SK-N-SH treated with all-trans-retinoic acid at 6 μM for 48 hours (cell line): ENCODE data around the gene HAPLN3.

Experiments used
- ATAC-seq: fragments of 200-7000 bp; cut with Tn5 transposase; 3 replicates; pipeline ENCODE4 v1.9.1; 2020; ENCODE audit warnings: mild to moderate bottlenecking, moderate library complexity
- ARNTL ChIP-seq: fragments of 450-650 bp; formaldehyde crosslinking; IDR thresholded peaks from 2 replicates; pipeline ENCODE4 v1.5.0; 2020; ENCODE audit warnings: low read depth, mild to moderate bottlenecking, moderate library complexity, borderline replicate concordance
- BACH2 ChIP-seq: fragments of 250-450 bp; sonication (Bioruptor Pico); IDR thresholded peaks from 2 replicates; pipeline ENCODE4 v1.9.0; 2021; ENCODE audit warnings: mild to moderate bottlenecking, borderline replicate concordance
- CSDC2 ChIP-seq: fragments of 250-450 bp; sonication (Bioruptor Pico); IDR thresholded peaks from 2 replicates; pipeline ENCODE4 v1.5.0; 2020; ENCODE audit warnings: mild to moderate bottlenecking, moderate library complexity
- ESRRG ChIP-seq: fragments of 250-450 bp; sonication (Bioruptor Pico); IDR thresholded peaks from 2 replicates; pipeline ENCODE4 v1.6.1; 2021; ENCODE audit warnings: mild to moderate bottlenecking
- GLIS3 ChIP-seq: fragments of 250-450 bp; sonication (Bioruptor Pico); IDR thresholded peaks from 2 replicates; pipeline ENCODE4 v1.5.0; 2020; ENCODE audit warnings: mild to moderate bottlenecking, moderate library complexity
- OSR1 ChIP-seq: fragments of 250-450 bp; sonication (Bioruptor Pico); IDR thresholded peaks from 2 replicates; pipeline ENCODE4 v1.8.0; 2022; ENCODE audit warnings: moderate library complexity, mild to moderate bottlenecking, inconsistent platforms
- PPARA ChIP-seq: fragments of 250-450 bp; sonication (Bioruptor Pico); IDR thresholded peaks from 2 replicates; pipeline ENCODE4 v1.5.0; 2020; ENCODE audit warnings: mild to moderate bottlenecking, borderline replicate concordance
- RARB ChIP-seq: fragments of 250-450 bp; sonication (Bioruptor Pico); IDR thresholded peaks from 2 replicates; pipeline ENCODE4 v1.8.0; 2021; ENCODE audit warnings: mild to moderate bottlenecking, moderate library complexity
- SNAI2 ChIP-seq: fragments of 250-450 bp; sonication (Bioruptor Pico); IDR thresholded peaks from 2 replicates; pipeline ENCODE4 v1.5.0; 2020; ENCODE audit warnings: mild to moderate bottlenecking, moderate library complexity
- TCF4 ChIP-seq: fragments of 250-450 bp; sonication (Bioruptor Pico); IDR thresholded peaks from 2 replicates; pipeline ENCODE4 v1.8.0; 2021; ENCODE audit warnings: mild to moderate bottlenecking, moderate library complexity, borderline replicate concordance
- TOX ChIP-seq: fragments of 250-450 bp; sonication (Bioruptor Pico); IDR thresholded peaks from 2 replicates; pipeline ENCODE4 v1.8.0; 2021; ENCODE audit warnings: mild to moderate bottlenecking, moderate library complexity, borderline replicate concordance
- ZC3H10 ChIP-seq: fragments of 250-450 bp; sonication (Bioruptor Pico); IDR thresholded peaks from 2 replicates; pipeline ENCODE4 v1.5.1; 2021; ENCODE audit warnings: mild to moderate bottlenecking, moderate library complexity
- ZFP30 ChIP-seq: fragments of 450-650 bp; formaldehyde crosslinking; IDR thresholded peaks from 2 replicates; pipeline ENCODE4 v1.5.0; 2022; ENCODE audit warnings: mild to moderate bottlenecking, moderate library complexity
- ZNF565 ChIP-seq: fragments of 450-650 bp; formaldehyde crosslinking; conservative IDR thresholded peaks from 2 replicates; pipeline ENCODE4 v1.5.0; 2020; ENCODE audit warnings: low read depth, mild to moderate bottlenecking, moderate library complexity
- ZNF70 ChIP-seq: fragments of 450-650 bp; formaldehyde crosslinking; IDR thresholded peaks from 2 replicates; pipeline ENCODE4 v1.5.0; 2020; ENCODE audit warnings: mild to moderate bottlenecking, moderate library complexity
- TF ChIP-seq, protein P1 (sequence below): fragments of 250-450 bp; sonication (Bioruptor Pico); IDR thresholded peaks from 2 replicates; pipeline ENCODE4 v1.5.0; 2020; ENCODE audit warnings: mild to moderate bottlenecking, moderate library complexity
- TF ChIP-seq, protein P2 (sequence below): fragments of 250-450 bp; sonication (Bioruptor Pico); IDR thresholded peaks from 2 replicates; pipeline ENCODE4 v1.5.1; 2020; ENCODE audit warnings: low read depth, mild to moderate bottlenecking, moderate library complexity
- TF ChIP-seq, protein P3 (sequence below): fragments of 250-450 bp; sonication (Bioruptor Pico); IDR thresholded peaks from 2 replicates; pipeline ENCODE4 v1.8.0; 2020; ENCODE audit warnings: mild to moderate bottlenecking, moderate library complexity, borderline replicate concordance

Gene HAPLN3

DNA sequence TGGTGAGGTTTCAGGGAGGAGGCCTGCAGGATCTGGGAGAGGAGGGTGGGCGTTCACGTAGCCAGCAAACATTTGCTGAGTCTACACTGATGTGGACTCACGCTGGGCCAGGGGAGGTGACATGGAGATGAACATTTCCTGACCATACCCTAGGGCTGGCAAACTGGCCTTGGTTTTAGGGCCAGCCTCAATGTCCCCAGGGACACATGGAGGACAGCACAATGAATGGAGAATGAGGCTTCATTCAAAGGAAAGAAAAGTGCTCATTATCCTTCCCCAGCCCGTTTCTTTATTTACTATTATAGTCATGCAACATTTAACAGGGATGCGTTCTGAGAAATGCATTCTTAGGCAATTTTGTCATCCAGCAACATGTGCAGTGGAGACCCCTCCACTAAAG, 65.3 kb downstream of the HAPLN3 start:
- TF ChIP-seq TCF4 (no peak), RARB (CRISPR knock-in tag) (no peak), SNAI2 (CRISPR knock-in tag) (no peak), ZNF70 (CRISPR knock-in tag) (no peak), ARNTL (CRISPR knock-in tag) (no peak), PPARA (CRISPR knock-in tag) (no peak)
- TF ChIP-seq, protein P1, sequence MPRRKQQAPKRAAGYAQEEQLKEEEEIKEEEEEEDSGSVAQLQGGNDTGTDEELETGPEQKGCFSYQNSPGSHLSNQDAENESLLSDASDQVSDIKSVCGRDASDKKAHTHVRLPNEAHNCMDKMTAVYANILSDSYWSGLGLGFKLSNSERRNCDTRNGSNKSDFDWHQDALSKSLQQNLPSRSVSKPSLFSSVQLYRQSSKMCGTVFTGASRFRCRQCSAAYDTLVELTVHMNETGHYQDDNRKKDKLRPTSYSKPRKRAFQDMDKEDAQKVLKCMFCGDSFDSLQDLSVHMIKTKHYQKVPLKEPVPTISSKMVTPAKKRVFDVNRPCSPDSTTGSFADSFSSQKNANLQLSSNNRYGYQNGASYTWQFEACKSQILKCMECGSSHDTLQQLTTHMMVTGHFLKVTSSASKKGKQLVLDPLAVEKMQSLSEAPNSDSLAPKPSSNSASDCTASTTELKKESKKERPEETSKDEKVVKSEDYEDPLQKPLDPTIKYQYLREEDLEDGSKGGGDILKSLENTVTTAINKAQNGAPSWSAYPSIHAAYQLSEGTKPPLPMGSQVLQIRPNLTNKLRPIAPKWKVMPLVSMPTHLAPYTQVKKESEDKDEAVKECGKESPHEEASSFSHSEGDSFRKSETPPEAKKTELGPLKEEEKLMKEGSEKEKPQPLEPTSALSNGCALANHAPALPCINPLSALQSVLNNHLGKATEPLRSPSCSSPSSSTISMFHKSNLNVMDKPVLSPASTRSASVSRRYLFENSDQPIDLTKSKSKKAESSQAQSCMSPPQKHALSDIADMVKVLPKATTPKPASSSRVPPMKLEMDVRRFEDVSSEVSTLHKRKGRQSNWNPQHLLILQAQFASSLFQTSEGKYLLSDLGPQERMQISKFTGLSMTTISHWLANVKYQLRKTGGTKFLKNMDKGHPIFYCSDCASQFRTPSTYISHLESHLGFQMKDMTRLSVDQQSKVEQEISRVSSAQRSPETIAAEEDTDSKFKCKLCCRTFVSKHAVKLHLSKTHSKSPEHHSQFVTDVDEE (CRISPR knock-in tag) = no peak

DNA sequence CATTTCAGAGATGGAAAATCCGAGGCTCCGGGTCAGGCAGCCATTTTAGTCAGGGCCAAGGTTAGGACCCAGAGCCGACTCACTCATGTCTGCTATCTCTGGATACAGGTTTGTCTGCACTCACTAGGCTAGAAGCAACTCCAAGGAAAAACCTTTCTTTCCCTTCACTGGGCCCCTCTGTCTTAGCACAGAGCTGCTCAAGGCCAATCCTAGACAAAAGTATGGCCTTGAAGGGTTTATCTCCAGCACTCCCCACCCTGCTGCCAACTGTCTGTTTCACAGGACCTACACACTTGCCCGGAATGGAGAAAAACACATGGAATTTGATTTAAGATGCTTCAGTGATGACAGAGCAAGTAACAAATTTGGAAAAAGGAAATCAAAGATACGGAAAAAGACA, 66.6 kb downstream of the HAPLN3 start:
- no peak for TF ChIP-seq ZNF70 (CRISPR knock-in tag)
- no peak for TF ChIP-seq ZFP30 (CRISPR knock-in tag)
- no peak for TF ChIP-seq TCF4
- TF ChIP-seq TOX = no peak
- TF ChIP-seq ZC3H10 (CRISPR knock-in tag) = no peak
- no peak for TF ChIP-seq BACH2
- TF ChIP-seq, protein P2, sequence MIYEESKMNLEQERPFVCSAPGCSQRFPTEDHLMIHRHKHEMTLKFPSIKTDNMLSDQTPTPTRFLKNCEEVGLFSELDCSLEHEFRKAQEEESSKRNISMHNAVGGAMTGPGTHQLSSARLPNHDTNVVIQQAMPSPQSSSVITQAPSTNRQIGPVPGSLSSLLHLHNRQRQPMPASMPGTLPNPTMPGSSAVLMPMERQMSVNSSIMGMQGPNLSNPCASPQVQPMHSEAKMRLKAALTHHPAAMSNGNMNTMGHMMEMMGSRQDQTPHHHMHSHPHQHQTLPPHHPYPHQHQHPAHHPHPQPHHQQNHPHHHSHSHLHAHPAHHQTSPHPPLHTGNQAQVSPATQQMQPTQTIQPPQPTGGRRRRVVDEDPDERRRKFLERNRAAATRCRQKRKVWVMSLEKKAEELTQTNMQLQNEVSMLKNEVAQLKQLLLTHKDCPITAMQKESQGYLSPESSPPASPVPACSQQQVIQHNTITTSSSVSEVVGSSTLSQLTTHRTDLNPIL (CRISPR knock-in tag) = no peak
- no peak for TF ChIP-seq OSR1 (CRISPR knock-in tag)
- no peak for TF ChIP-seq RARB (CRISPR knock-in tag)
- TF ChIP-seq, protein P1 (CRISPR knock-in tag) = no peak
- TF ChIP-seq GLIS3 = no peak
- TF ChIP-seq, protein P3, sequence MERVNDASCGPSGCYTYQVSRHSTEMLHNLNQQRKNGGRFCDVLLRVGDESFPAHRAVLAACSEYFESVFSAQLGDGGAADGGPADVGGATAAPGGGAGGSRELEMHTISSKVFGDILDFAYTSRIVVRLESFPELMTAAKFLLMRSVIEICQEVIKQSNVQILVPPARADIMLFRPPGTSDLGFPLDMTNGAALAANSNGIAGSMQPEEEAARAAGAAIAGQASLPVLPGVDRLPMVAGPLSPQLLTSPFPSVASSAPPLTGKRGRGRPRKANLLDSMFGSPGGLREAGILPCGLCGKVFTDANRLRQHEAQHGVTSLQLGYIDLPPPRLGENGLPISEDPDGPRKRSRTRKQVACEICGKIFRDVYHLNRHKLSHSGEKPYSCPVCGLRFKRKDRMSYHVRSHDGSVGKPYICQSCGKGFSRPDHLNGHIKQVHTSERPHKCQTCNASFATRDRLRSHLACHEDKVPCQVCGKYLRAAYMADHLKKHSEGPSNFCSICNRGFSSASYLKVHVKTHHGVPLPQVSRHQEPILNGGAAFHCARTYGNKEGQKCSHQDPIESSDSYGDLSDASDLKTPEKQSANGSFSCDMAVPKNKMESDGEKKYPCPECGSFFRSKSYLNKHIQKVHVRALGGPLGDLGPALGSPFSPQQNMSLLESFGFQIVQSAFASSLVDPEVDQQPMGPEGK (CRISPR knock-in tag) = no peak
- TF ChIP-seq ESRRG (CRISPR knock-in tag) = no peak
- no peak for TF ChIP-seq CSDC2
- TF ChIP-seq ARNTL (CRISPR knock-in tag) = no peak
- TF ChIP-seq SNAI2 (CRISPR knock-in tag) = no peak
- TF ChIP-seq ZNF565 = no peak
- TF ChIP-seq, all 23 proteins: peak for 0
- ATAC-seq = no peak

More for the DNA sequence above, 65.3 kb downstream of the HAPLN3 start:
- no peak for ATAC-seq
